Natural killer cell (primary cell): ENCODE data around the gene CMC2. TPM values are rescaled to one million over a fixed set of nuclear protein-coding genes. Genes with fewer than 3 reads are reported as not detected.

ENCODE experiments used
- ATAC-seq, 3 donors: fragments of 150-1000 bp in 2 of 3; fragments of 200-7000 bp in 1 of 3; cut with Tn5 transposase; 1 replicate in 1 of 3; 2 replicates in 2 of 3; pipeline ENCODE4 v1.10.0; 2021; ENCODE audit warnings: mild to moderate bottlenecking in 2 of 3, moderate library complexity in 2 of 3
- DNase-seq, 2 donors: peaks; one replicate each; pipeline versions ENCODE4 v3.0.0 to v3.0.0-alpha.2; 2013 to 2021; ENCODE audit warnings: mixed read lengths in 1 of 2
- H3K27ac ChIP-seq: one replicate; pipeline ENCODE4 v1.5.1; 2013; ENCODE audit warnings: mild to moderate bottlenecking, low read length
- H3K27me3 ChIP-seq: one replicate; pipeline ENCODE4 v1.6.1; 2013; ENCODE audit warnings: low read length; ENCODE audit not compliant: control insufficient read depth, insufficient read depth
- H3K36me3 ChIP-seq: one replicate; pipeline ENCODE4 v1.6.1; 2013; ENCODE audit warnings: low read length; ENCODE audit not compliant: control insufficient read depth, insufficient read depth
- H3K4me1 ChIP-seq: one replicate; pipeline ENCODE4 v1.6.1; 2013; ENCODE audit warnings: low read length; ENCODE audit not compliant: control insufficient read depth, insufficient read depth
- H3K4me3 ChIP-seq: one replicate; pipeline ENCODE4 v1.5.1; 2013; ENCODE audit warnings: low read length
- H3K9me3 ChIP-seq: one replicate; pipeline ENCODE4 v1.6.1; 2013; ENCODE audit warnings: low read length; ENCODE audit not compliant: control insufficient read depth, insufficient read depth
- H3K27ac Mint-ChIP-seq, 2 donors: one replicate each; pipeline ENCODE4 v1.8.0; 2022; ENCODE audit warnings: mild to moderate bottlenecking in 2 of 2, mixed read lengths in 2 of 2, moderate library complexity in 1 of 2
- H3K27me3 Mint-ChIP-seq, 2 donors: one replicate each; pipeline ENCODE4 v1.8.0; 2022; ENCODE audit warnings: low read depth in 2 of 2, mixed read lengths in 2 of 2
- H3K36me3 Mint-ChIP-seq: one replicate; pipeline ENCODE4 v1.8.0; 2022; ENCODE audit warnings: mixed read lengths
- H3K4me1 Mint-ChIP-seq, 2 donors: one replicate each; pipeline ENCODE4 v1.8.0; 2022; ENCODE audit warnings: mixed read lengths in 2 of 2
- H3K4me3 Mint-ChIP-seq: one replicate; pipeline ENCODE4 v1.8.0; 2022; ENCODE audit warnings: mild to moderate bottlenecking, moderate library complexity, mixed read lengths
- H3K9me3 Mint-ChIP-seq, 2 donors: one replicate each; pipeline ENCODE4 v1.8.0; 2022; ENCODE audit warnings: mixed read lengths in 2 of 2
- WGBS: methylation state at CpG from one replicate; pipeline ENCODE4 v1.1.7; 2013; ENCODE audit warnings: missing lambda C conversion rate; ENCODE audit not compliant: insufficient coverage; 5-methylcytosine and 5-hydroxymethylcytosine counted together
- intact Hi-C: fragments of 100-400 bp; cut with micrococcal nuclease; formaldehyde crosslinking; loops from one replicate; pipeline ENCODE4 v1.14.2; 2022
- total RNA-seq, 4 donors: library from RNA; stranded (reverse); fragments of 120-200 nt in 1 of 4; gene quantifications; one replicate each; pipeline versions ENCODE4 v1.2.3 to v1.2.4, GENCODE V29; 2013 to 2022
- TF ChIP-seq, protein P1 (sequence below): fragments of 200-600 bp; IDR thresholded peaks from one replicate; pipeline ENCODE4 v1.8.0; 2022; ENCODE audit warnings: antibody characterized with exemption

Gene CMC2
- total RNA-seq, 3 donors from 2014 or later (not counting 1 experiment from before 2014, with no cell fraction given) = 52.3 to 63.5 (median 63.2) TPM

DNA sequence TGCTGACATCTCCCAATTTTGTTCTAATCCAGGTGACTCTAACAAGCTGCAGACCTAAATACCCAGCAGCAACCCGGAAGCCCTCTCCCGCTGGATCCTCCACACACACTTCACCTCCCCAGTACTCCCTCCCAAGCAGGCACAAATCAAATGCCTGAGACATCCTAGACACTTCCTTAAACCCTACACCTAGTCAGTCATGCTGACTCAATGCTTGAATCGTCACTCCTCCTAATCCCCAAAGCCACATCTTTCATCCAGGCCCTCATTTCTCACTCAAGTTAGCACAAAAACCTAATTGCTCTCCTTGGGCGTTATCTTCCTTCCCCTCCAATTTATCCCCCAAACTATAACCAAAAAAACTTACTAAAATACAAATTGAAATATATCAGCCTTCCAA lies 32.7 kb downstream of the CMC2 start:
- Mint-ChIP-seq H3K9me3 (no peaks in the 10 kb centered on the region), H3K27ac (no peak overlapping the region), H3K27me3 (no peaks in the 10 kb centered on the region), H3K4me1 (peaks cover 0 to 6% of the 10 kb centered on the region in 2 donors), H3K4me3 (no peak overlapping the region), H3K36me3 (peaks cover 6% of the 10 kb centered on the region)
- Histone ChIP-seq H3K36me3 (peaks cover 18% of the 10 kb centered on the region), H3K27me3 (no peaks in the 10 kb centered on the region), H3K27ac (no peak overlapping the region), H3K4me1 (no peaks in the 10 kb centered on the region), H3K9me3 (no peaks in the 10 kb centered on the region), H3K4me3 (no peak overlapping the region)
- 91% methylated on average over 3 of the region's 4 CpGs for WGBS
- TF ChIP-seq, protein P1, sequence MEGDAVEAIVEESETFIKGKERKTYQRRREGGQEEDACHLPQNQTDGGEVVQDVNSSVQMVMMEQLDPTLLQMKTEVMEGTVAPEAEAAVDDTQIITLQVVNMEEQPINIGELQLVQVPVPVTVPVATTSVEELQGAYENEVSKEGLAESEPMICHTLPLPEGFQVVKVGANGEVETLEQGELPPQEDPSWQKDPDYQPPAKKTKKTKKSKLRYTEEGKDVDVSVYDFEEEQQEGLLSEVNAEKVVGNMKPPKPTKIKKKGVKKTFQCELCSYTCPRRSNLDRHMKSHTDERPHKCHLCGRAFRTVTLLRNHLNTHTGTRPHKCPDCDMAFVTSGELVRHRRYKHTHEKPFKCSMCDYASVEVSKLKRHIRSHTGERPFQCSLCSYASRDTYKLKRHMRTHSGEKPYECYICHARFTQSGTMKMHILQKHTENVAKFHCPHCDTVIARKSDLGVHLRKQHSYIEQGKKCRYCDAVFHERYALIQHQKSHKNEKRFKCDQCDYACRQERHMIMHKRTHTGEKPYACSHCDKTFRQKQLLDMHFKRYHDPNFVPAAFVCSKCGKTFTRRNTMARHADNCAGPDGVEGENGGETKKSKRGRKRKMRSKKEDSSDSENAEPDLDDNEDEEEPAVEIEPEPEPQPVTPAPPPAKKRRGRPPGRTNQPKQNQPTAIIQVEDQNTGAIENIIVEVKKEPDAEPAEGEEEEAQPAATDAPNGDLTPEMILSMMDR = no peak
- intact Hi-C loops = no loop called here
- DNase-seq (no peak), ATAC-seq (no peak)

DNA sequence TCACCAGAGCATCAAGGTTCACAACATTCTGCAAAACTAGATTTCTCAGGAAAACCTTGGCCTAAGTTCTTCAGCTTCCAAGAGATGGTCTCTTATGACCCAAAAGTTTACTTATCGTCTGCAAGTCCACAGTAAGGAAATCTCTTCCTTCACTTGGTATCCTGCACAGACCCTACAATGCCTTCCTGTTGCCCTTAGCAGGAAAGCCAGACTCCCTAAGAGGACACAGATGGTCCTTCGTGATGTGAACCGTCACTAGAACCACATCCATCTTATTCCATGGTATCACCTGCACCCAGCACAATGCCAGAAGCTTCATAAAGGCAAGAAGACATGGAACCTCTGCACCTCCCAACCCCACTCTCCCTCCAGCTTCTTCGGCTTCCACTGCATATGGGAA lies 34.1 kb downstream of the CMC2 start:
- no peak for DNase-seq
- no peaks in the 10 kb centered on the region for H3K27me3 ChIP-seq
- TF ChIP-seq, protein P1 = no peak
- no peaks in the 10 kb centered on the region for H3K27me3 Mint-ChIP-seq
- no peak overlapping the region for H3K4me3 ChIP-seq
- no peak for ATAC-seq
- no peak overlapping the region for H3K4me3 Mint-ChIP-seq
- H3K27ac Mint-ChIP-seq = no peak overlapping the region
- intact Hi-C loops = no loop called here
- 83% methylated on average over 4 of the region's 4 CpGs for WGBS
- H3K4me1 Mint-ChIP-seq = peaks cover 0 to 6% of the 10 kb centered on the region in 2 donors
- H3K4me1 ChIP-seq = no peaks in the 10 kb centered on the region
- H3K36me3 Mint-ChIP-seq = peaks cover 6% of the 10 kb centered on the region
- peaks cover 15% of the 10 kb centered on the region for H3K36me3 ChIP-seq
- no peak overlapping the region for H3K27ac ChIP-seq
- no peaks in the 10 kb centered on the region for H3K9me3 Mint-ChIP-seq
- H3K9me3 ChIP-seq = no peaks in the 10 kb centered on the region

DNA sequence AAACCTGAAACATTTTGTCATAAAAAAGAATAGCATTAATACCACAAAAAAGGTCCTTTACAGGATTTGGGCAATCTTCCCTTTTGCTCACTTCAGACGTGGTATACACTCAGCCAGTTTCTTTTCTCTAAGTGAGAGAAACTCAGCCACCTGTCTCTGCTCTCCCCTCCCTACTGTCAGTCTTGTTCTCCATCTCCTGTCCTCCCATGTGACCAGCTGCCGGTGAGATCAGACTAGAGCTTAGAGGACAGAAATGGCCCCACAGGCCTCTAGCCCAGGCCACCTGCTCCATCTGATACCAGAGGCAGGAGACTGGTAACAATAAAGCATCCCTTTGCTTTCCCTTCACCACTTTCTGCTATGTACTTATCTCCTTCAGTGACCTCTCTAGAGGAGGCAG lies 34.9 kb downstream of the CMC2 start:
- WGBS = 42% methylated on average over 2 of the region's 2 CpGs
- TF ChIP-seq, protein P1 = no peak
- DNase-seq (no peak), ATAC-seq (no peak)
- Histone ChIP-seq H3K9me3 (no peaks in the 10 kb centered on the region), H3K4me1 (no peaks in the 10 kb centered on the region), H3K27me3 (no peaks in the 10 kb centered on the region), H3K27ac (no peak overlapping the region), H3K36me3 (peaks cover 15% of the 10 kb centered on the region), H3K4me3 (no peak overlapping the region)
- Mint-ChIP-seq H3K27ac (peak overlapping the region; percentile 13 to 41), H3K36me3 (peaks cover 6% of the 10 kb centered on the region), H3K27me3 (no peaks in the 10 kb centered on the region), H3K4me1 (peaks cover 0 to 8% of the 10 kb centered on the region in 2 donors), H3K4me3 (no peak overlapping the region), H3K9me3 (no peaks in the 10 kb centered on the region)
- intact Hi-C loops = no loop called here

DNA sequence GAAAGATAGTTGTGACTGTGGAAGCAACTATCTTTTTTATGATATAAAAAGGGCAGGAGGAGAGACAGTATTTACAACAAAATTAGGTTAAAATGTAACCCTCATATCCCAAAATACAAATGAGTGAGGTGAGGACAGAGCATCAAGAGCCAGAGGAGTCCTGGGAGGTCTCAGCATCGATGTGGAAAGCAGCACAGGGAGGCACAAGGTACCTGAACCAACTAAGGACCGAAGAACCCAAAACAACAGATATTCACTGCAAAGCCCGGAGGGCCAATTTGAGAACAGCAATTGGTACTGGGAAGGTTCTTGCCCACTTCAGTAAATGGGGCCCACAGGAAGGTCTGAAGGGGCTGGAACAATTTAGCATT lies 37.6 kb downstream of the CMC2 start:
- DNase-seq (no peak), ATAC-seq (no peak)
- H3K4me3 Mint-ChIP-seq = no peak overlapping the region
- H3K27me3 ChIP-seq = no peaks in the 10 kb centered on the region
- H3K9me3 Mint-ChIP-seq = no peaks in the 10 kb centered on the region
- H3K36me3 ChIP-seq = peaks cover 2% of the 10 kb centered on the region
- H3K27me3 Mint-ChIP-seq = no peaks in the 10 kb centered on the region
- WGBS = 100% methylated on average over 3 of the region's 3 CpGs
- H3K36me3 Mint-ChIP-seq = no peaks in the 10 kb centered on the region
- peaks cover 1 to 5% of the 10 kb centered on the region in 2 donors for H3K4me1 Mint-ChIP-seq
- H3K4me3 ChIP-seq = no peak overlapping the region
- TF ChIP-seq, protein P1 = no peak
- intact Hi-C loops = no loop called here
- H3K4me1 ChIP-seq = no peaks in the 10 kb centered on the region
- H3K27ac ChIP-seq = no peak overlapping the region
- H3K27ac Mint-ChIP-seq = no peak overlapping the region
- no peaks in the 10 kb centered on the region for H3K9me3 ChIP-seq
